HK-2 (cell line): ENCODE measurements around the gene TTC4.
"Not testable (repeated sequence)": the region's sequence is repeated elsewhere in the genome, so short reads cannot be mapped to it uniquely, and the experiment has no call there.

Experiments used
- DNase-seq: peaks from one replicate; pipeline ENCODE4 v3.0.0-alpha.2; 2018; ENCODE audit not compliant: unreplicated experiment

TTC4 gene

DNA sequence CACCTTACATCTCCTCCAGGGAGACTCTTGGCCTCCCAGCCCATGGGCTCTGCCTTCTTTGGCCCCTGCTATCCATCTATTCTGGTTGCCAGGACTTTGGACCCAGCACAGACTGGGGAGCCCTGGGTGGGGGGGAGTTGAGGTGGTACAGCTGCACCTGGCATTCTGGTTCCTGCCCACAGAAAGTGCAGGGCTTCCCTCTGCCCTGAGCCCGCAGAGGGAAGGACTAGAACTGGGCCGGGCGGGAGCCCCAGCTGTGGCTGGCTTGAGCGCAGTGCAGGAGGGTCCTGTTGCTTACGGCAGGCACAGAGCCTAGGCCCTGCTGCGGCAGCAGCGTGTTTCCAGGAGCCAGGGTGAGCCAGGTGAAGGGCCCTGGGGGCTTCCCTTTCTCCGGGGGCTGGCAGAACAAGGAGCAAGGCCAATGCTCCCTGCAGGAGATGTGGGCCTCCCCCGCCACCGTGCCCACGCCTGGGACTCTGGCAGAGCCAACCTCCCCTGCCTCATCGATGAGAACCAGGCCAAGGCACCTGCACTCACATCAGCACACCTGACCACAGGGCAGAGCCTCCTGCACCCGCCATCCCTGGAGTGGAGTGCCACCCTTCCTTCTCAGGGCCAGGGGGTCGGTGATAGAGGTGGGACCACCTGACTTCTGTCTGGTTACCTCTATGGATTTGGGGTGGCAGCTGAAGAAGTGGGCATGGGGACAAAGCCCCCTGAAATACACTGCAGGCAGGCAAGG lies 32.6 kb downstream of the TTC4 start:
- no peak for DNase-seq

- DNase-seq: no peak
These were observed 34.9 kb downstream of the TTC4 start for GRCh38 chr1:54750596-54750995.

DNA sequence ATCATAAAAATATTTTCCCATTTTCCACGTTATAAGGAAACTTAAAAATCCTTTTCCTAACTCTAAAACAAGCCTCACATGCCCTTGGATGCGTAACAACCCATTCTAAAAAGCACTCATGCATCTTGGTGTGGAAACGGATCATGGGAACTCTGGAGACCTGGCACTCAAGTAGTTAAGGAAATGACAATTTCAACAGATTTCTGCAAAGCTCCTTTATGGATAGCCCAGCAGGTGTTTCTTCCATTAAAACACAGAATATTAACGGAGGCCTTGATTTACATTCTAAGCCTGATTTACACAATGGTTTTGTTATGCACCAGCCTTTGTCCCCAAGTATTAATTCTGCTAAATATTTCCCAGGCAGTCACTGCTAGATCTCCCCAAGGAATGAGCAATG lies 35.8 kb downstream of the TTC4 start:
- no peak for DNase-seq

DNA sequence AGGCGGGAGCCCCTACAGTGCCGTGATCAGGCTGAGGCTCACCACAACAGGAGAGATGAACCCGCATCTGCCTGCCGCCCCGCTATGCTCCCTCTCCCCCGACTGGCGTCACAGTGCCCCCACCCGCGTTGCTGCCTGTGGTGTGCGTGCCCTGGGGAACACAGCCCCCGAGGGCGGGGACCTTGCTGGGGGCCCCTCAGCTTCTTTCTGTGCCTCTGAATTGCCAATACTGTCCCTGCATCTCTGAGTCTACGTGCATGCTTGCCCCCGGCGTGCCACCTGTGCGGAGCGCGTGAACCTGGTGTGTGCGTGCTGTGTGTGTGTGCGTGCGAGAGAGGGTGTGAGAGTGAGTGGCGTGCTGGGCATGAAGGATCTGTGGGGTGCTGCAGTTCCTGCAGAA lies 38.4 kb downstream of the TTC4 start:
- no peak for DNase-seq

DNA sequence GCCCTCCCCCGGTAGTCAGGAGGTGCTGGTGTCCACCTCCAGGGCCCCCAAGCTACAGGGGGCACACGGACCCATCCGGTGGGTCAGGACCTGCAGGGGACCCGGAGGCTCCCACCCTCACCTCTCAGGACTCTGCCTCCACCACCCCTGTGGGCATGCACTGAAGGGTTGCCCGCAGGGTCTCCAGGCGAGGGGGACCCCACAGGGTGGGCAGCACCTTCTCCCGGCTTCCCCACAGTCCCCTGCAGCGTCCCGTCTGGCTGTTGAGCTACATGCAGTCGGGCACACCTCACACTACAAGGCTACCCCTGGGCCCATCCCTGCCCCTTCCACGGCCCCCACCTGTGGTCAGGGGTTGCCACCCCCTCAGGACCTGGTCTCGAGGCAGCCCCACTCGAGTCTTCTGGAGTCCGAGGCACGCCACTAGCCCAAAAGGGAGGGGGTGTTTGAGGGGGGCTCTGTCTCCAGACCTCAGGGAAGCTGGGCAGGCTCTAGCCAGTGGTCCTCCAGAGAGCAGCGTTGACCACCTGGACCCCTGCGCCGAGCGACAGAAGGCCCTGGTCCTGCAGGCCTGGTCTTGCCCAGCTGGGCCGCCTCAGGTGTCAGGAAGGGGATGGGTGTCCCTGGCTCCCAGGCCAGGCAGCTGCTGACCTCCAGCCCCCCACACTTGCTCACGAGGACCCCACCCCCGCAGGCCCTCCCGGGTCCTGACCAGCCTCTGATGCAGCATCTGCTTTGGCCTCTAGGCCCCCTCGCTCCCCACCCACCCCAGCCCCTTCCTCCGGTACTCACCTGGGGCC lies 39.0 kb downstream of the TTC4 start:
- DNase-seq: no peak

DNA sequence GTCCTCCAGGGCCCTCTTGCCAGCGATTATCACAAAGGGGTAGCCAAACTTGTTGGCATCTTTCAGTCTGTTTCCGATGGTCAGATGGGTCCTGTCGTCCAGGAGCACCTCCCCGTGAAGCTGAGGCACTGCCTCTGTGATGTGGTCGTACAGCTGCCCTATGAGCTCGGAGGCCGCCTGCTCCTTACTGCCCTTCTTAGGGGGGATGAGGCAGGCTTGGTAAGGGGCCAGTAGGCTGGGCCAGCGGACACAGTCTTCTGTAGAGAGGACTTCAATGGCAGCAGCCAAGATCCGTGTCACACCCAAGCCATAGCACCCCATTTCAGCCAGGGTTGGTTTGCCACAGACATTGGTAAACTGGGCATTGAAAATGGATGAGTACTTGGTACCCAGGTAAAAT lies 42.2 kb downstream of the TTC4 start:
- no peak for DNase-seq

DNA sequence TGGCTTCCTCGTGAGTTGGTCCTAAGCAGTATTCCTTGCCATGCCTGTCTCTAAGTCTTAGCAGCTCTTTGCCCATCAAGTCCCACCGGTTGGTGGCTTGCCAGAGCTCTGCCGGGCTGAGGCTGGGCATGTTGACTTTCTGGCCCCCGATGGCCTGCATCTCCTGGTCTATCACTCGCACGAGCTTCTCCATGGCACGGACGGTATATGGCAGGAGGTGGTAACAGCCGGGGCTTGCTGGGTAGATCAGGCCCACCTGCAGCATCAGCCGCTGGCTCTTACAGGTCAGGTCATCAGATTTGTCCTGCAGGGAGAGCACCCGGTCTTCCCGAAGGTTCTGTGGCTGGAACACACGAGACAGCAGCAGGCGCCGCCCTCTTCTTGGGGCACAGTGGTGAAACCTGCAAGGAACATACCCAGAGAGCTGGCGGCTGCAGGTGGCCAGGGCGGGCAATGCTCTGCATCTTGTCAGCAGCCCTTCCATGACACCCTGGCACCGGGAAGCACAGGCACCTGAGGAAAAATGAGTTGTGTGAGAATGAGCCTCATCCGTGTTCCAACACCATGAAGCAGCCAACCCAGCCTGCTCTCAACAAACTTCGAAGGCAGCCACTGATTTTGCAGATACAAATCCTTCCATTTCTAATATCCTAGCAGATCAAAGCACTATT lies 43.2 kb downstream of the TTC4 start:
- no peak for DNase-seq

- DNase-seq: no peak
These were observed 48.1 kb downstream of the TTC4 start for GRCh38 chr1:54763816-54764132.

- peak; percentile 96 for DNase-seq
These were observed 48.7 kb downstream of the TTC4 start, which contains the start of gene PARS2 for GRCh38 chr1:54764133-54764921. Gene PARS2, minus strand, starts transcription at chr1:54764523. Its CDS starts 5,362 bp downstream, at chr1:54759161.

GRCh38 chr1:54764922-54765561 lies 49.4 kb downstream of the TTC4 start:
- DNase-seq: no peak

GRCh38 chr1:54766726-54767125 lies 51.1 kb downstream of the TTC4 start:
- DNase-seq: no peak

- peak; percentile 41 for DNase-seq
These were observed 51.9 kb downstream of the TTC4 start for GRCh38 chr1:54767526-54767925.

DNA sequence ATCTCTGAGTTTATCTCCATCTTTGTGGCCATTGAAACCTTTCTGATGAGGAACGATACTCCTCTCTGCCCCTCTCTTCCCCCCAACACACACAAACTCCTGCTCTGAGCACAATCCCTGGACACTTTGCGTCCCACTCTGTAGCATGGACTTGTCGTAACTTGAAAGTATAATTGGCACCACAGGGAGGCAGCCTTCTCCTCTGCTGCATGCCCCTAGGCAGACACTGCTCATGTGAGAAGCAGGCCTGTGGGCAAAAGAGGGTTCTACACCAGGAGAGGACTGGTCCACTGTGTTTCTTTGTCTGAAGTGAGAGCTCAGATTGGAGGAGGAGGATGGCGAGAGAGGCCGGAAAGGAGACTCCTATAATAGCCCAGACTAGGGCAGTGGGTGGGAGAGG lies 52.4 kb downstream of the TTC4 start:
- DNase-seq: no peak

DNA sequence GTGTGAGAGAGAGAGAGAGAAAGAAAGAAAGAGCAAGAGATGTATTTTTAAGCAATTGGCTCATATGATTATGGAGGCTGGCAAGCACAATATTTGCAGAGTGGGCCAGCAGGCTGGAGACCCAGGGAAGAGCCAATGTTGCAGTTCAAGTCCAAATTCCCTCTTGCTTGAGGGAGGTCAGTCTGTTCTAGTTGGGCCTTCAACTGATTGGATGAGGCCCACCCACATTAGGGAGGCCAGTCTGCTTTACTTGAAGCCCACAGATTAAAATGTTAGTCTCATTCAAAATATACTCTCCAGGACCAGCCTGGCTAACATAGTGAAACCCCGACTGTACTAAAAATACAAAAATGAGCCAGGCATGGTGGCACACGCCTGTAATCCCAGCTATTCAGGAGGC lies 57.3 kb downstream of the TTC4 start:
- no peak for DNase-seq

- no peak for DNase-seq
These were observed 59.3 kb downstream of the TTC4 start for GRCh38 chr1:54774820-54775498.

DNA sequence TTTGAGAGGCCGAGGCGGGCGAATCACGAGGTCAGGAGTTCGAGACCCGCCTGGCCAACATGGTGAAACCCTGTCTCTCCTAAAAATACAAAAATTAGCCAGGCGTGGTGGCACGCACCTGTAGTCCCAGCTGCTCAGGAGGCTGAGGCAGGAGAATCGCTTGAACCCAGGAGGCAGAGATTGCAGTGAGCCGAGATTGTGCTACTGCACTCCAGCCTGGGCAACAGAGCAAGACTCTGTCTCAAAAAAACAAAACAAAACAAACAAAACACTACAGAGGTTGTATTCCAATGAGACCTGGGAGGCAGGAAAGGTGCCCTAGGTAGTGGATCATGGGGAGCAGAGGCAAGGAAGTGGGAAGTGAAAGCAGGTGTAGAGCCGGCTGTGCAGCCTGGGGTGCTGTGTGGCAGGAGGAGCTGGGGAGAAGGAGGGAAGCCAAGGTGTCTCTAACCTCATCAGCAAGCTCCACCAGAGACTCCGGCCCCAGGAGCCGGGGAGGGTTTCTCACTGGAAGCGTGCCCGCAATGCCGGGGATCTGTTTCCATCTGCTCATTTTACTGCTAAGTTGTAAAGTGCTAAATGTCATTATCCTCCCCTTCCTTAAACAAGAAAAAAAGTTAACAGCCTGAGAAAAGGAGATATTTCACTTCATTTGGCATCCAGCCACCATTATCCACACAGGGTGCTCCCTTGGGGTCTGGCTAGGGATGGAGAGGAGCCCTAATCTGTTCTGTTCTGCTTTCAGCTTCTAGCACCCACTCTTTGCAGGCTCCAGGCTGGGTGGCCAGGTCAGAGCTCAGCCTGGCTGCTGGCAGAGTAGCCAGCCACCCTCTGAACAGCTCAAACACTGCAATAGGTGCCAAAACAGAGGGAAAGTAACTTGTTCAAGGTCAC lies 60.4 kb downstream of the TTC4 start:
- not testable (repeated sequence) for DNase-seq

GRCh38 chr1:54777011-54777410 lies 61.4 kb downstream of the TTC4 start:
- no peak for DNase-seq

- no peak for DNase-seq
These were observed 61.8 kb downstream of the TTC4 start for GRCh38 chr1:54777431-54777830.

DNA sequence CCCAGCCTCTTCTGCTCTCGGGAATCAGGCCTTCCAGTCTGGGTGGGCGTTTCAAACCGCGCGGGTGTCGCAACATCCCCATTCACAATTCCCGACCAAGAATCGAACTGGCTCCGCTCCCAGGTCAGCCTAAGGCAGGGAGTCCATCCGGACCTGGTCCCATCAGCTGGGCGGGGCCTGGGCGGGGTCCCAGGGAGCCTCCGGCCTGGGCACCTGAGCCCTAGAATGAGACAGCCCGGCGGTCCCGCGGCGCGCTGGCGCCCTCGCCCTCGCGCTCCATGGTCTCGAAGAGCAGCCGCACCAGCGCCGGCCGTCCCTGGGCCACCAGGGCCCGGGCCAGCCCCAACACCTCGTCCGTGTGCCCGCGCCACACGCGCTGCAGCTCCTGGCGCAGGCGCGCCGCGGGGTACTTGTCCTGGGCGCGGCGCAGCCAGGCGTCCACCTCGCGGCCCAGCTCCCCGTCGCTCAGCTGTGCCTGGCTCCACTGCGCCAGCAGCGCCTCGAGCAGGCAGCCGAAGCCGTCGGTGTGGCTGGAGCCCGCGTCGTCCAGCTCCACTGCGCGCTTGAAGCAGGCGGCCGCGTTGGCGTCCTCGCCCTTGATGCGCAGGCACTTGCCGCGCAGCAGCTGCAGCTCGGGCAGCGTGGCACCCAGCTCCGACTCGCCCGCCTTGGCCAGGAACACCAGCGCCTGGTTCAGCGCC lies 65.5 kb downstream of the TTC4 start:
- DNase-seq: no peak
